ENCODE data around the gene FICD. TPM values are rescaled to one million over a fixed set of nuclear protein-coding genes. Genes with fewer than 3 reads are reported as not detected.
A peak's percentile ranks its signal among the peaks of the same experiment; 100 is the strongest.

The FICD gene
- total RNA-seq, 1 donor: 9.9 TPM

GRCh38 chr12:108538146-108538545 lies 23.1 kb downstream of the FICD start:
- no peak for TF ChIP-seq CTCF (IDR thresholded peaks at IDR 0.05; ENCODE audit: insufficient read depth, low read depth, low read length)
- DNase-seq (ENCODE audit: low read depth): no peak
- H3K4me3 ChIP-seq (ENCODE audit: low read depth, low read length): no peak overlapping the region

- TF ChIP-seq CTCF (IDR thresholded peaks at IDR 0.05; ENCODE audit: insufficient read depth, low read depth, low read length): no peak
- no peak for DNase-seq (ENCODE audit: low read depth)
- H3K4me3 ChIP-seq (ENCODE audit: low read depth, low read length): no peak overlapping the region
Measured at GRCh38 chr12:108538616-108539195, 23.6 kb downstream of the FICD start.

GRCh38 chr12:108542320-108542719 lies 27.2 kb downstream of the FICD start:
- no peak overlapping the region for H3K4me3 ChIP-seq (ENCODE audit: low read depth, low read length)
- TF ChIP-seq CTCF (IDR thresholded peaks at IDR 0.05; ENCODE audit: insufficient read depth, low read depth, low read length): no peak
- DNase-seq (ENCODE audit: low read depth): no peak

- no peak for TF ChIP-seq CTCF (IDR thresholded peaks at IDR 0.05; ENCODE audit: insufficient read depth, low read depth, low read length)
- DNase-seq (ENCODE audit: low read depth): no peak
- H3K4me3 ChIP-seq (ENCODE audit: low read depth, low read length): no peak overlapping the region
Measured at GRCh38 chr12:108543652-108544051, 28.6 kb downstream of the FICD start.

GRCh38 chr12:108547686-108548085 lies 32.6 kb downstream of the FICD start:
- H3K4me3 ChIP-seq (ENCODE audit: low read depth, low read length): no peak overlapping the region
- TF ChIP-seq CTCF (IDR thresholded peaks at IDR 0.05; ENCODE audit: insufficient read depth, low read depth, low read length): no peak
- DNase-seq (ENCODE audit: low read depth): no peak

- no peak overlapping the region for H3K4me3 ChIP-seq (ENCODE audit: low read depth, low read length)
- no peak for DNase-seq (ENCODE audit: low read depth)
- TF ChIP-seq CTCF (IDR thresholded peaks at IDR 0.05; ENCODE audit: insufficient read depth, low read depth, low read length): no peak
Measured at GRCh38 chr12:108548954-108549521, 34.0 kb downstream of the FICD start.

- H3K4me3 ChIP-seq (ENCODE audit: low read depth, low read length): no peak overlapping the region
- DNase-seq (ENCODE audit: low read depth): peak; percentile 78
- no peak for TF ChIP-seq CTCF (IDR thresholded peaks at IDR 0.05; ENCODE audit: insufficient read depth, low read depth, low read length)
Measured at GRCh38 chr12:108551535-108551934, 36.5 kb downstream of the FICD start.

Data from fibroblast of villous mesenchyme (primary cell).